Measurements from ENCODE around the gene COG1.

The COG1 gene

DNA sequence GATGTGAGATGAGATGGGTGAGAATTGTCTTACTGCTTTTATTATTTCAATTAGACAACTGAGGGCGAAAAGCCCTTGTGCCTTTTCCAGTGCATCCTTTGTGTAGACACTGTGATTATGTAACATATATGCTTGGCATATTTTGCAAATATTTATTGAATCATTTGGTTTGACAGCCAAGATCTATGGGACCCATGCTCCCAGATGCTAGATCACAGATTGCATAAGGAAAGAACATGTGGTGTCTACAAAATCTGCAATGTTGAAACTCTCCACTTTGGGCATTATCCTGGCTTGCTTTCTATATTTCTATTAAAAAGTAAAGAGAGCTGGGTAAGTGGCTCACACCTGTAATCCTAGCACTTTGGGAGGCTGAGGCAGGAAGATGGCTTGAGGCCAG lies 4.8 kb upstream of the COG1 start:
- no peak overlapping the region for H3K27ac ChIP-seq
- TF ChIP-seq CTCF (conservative IDR thresholded peaks at IDR 0.05): no peak

DNA sequence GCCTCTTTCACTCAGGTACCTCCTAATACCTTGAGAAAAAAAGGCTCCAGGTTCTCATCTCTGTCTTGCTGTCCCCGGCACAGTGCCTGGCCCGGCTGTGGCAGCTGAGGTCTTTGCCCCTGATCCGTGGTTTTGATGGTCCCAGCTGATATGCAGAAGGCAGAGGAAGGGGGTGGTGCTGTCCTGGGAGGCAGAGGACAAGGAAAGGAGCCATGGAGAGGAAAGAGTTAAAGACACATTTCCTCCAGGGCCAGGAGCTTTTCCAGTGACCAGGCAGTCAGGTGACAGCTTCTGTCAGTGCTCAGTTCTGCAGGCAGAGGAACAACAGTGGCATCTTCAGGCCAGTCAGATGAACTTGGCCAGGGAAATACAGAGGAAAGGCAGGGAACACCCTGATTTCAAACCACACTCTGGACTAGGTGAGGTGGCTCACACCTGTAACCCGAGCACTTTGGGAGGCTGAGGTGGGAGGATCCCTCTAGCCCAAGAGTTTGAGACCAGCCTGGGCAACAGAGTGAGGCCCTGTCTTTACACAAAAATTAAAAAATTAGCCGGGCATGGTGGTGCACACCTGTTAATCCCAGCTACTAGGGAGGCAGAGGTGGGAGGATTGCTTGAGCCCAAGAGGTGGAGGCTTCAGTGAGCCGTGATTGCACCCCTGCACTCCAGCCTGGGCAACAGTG lies 3.3 kb upstream of the COG1 start:
- peak; percentile 96 for TF ChIP-seq CTCF (conservative IDR thresholded peaks at IDR 0.05)
- H3K27ac ChIP-seq: peak overlapping the region; percentile 14; the same call in 1 of the 2 replicates

DNA sequence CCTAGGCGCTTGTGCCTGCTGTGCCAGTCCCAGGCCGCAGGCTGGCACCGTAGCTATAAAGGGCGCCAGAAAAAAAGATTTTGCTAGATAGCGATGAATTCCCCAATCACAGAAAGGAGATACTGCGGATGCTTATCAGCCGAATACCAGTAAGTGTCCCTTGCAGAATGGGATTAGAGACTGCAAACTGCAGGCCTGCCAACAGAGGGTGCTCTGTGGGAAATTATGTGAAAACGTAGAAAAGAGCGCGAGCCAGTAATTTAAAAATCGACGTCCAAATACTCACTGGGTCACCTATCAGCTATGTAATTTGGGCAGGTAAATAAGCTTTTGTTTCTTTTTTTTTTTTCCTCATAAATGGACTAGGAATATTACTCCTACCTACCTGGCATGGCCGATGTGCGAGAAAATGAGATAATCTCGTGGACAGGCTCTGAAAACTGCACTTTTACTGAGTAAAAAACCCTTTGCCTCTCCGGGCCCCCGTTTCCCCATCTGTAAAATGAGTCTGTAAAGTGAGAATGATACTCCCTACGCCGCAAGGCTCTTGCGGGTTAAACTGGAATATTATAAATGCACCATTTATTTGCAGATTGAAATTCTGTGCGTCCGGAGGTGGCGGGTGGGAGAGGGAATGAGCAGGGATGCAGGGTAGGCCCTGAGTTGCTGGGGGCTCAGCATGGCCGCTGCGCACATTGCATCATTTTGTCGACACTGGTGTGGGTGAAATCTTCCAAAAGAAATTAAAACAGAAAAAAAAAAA lies 1.2 kb upstream of the COG1 start:
- peak; percentile 89 for TF ChIP-seq CTCF (conservative IDR thresholded peaks at IDR 0.05)
- peak overlapping the region; percentile 90 for H3K27ac ChIP-seq

DNA sequence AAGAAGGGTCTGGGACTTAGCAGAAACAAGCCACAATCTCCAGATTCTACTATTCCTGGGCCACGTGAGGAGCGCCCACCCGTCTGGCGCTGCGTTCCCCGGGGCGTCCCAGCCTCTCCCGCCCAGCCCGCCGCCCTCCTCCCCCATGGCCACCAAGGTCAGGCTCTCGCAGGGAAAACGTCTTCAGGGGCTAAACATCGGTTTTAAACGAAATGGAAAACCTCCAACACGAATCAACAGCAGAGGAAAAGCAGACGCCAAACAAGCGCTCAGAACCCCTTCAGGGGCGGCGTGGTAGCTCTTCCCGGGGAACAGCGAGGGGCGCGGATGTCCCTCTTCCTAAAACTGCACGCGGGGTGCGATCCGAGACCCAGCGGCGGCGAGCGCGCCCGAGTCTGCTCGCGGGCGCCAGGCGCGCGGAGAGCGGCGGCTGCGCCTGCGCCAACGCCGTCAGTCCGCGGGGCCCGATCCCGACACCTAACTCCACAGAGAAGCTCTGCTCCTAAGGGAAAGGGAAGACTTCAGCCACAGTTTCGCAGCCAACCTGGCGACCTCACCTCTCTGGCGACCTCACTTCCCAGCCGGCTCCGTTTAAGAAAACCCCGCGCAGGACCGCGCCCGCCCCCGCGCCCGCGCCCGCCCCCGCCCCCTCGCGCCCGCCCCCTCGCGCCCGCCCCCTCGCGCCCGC lies 505 bp upstream of the COG1 start:
- H3K27ac ChIP-seq: peak overlapping the region; percentile 90
- TF ChIP-seq CTCF (conservative IDR thresholded peaks at IDR 0.05): no peak

GRCh38 chr17:73194514-73195222 lies 1.8 kb downstream of the COG1 start:
- H3K27ac ChIP-seq: no peak overlapping the region
- TF ChIP-seq CTCF (conservative IDR thresholded peaks at IDR 0.05): no peak

DNA sequence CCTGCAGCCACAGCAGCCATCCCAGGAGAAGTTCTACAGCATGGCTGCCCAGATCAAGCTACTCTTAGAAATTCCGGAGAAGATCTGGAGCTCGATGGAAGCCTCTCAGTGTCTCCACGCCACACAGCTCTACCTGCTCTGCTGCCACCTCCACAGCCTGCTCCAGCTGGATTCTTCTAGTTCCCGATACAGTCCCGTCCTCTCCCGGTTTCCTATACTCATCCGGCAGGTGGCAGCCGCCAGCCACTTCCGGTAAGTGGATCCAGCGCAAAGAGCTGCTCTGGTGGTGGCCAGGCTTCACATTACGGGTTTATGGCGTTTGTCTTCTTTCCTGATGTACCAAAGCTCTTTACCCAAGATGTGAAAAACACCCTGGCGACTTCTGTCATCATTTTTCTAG lies 3.6 kb downstream of the COG1 start:
- H3K27ac ChIP-seq: peak overlapping the region; percentile 60
- peak; percentile 87 for TF ChIP-seq CTCF (conservative IDR thresholded peaks at IDR 0.05)

- no peak for TF ChIP-seq CTCF (conservative IDR thresholded peaks at IDR 0.05)
- H3K27ac ChIP-seq: peak overlapping the region; percentile 60
Observed at GRCh38 chr17:73197161-73197560, 4.3 kb downstream of the COG1 start.

Data from VCaP (cell line).